Stimulated activated CD8-positive, alpha-beta memory T cell treated with anti-CD3 and anti-CD28 coated beads, Interleukin-12 subunit alpha, Interleukin-12 subunit beta, amount 100 ng/mL, for 4 hours (primary cell): Measurements from ENCODE around the gene LEFTY1.
"Not testable (repeated sequence)": the region's sequence is repeated elsewhere in the genome, so short reads cannot be mapped to it uniquely, and the experiment has no call there.

Experiments used
- DNase-seq: peaks from one replicate; pipeline ENCODE4 v3.0.0-alpha.2; 2020; ENCODE audit warnings: low read depth

Gene LEFTY1, protein sequence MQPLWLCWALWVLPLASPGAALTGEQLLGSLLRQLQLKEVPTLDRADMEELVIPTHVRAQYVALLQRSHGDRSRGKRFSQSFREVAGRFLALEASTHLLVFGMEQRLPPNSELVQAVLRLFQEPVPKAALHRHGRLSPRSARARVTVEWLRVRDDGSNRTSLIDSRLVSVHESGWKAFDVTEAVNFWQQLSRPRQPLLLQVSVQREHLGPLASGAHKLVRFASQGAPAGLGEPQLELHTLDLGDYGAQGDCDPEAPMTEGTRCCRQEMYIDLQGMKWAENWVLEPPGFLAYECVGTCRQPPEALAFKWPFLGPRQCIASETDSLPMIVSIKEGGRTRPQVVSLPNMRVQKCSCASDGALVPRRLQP

DNA sequence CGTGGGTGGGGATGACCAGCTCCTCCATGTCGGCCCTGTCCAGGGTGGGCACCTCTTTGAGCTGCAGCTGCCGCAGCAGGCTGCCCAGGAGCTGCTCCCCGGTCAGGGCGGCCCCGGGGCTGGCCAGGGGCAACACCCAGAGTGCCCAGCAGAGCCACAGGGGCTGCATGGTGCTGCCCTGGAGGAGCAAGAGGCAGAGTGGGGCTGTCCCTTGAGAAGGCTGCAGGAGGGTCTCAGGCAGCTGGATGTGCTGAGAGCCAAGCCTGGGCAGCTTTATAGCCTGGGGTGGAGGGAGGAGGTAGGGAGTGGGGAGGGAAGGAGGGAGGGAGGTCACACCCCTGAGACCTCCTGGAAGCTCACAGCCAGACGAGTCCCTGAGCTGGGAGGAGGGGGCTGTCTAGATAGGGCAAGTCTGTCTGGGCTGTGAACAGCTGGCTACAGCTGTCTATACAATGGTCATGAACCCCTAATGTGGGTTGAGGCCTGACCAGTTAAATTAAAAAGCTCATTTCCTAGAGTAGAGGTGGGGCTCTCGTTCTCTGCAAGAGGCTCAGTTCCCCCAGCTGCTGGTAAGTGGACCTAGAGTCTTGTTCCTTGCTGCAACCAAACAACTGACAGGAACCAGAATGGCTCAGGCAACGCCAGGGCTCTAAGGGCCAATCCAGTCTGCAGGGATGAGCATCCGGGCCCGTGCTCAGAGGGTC lies at the start of gene LEFTY1:
LEFTY1 (minus strand) TSS at position 249 of the 704 bp plus-strand sequence; CDS start at position 169, 80 bp downstream.
- no peak for DNase-seq

GRCh38 chr1:225937048-225937968 lies 48.4 kb upstream of the LEFTY1 start:
- no peak for DNase-seq

DNA sequence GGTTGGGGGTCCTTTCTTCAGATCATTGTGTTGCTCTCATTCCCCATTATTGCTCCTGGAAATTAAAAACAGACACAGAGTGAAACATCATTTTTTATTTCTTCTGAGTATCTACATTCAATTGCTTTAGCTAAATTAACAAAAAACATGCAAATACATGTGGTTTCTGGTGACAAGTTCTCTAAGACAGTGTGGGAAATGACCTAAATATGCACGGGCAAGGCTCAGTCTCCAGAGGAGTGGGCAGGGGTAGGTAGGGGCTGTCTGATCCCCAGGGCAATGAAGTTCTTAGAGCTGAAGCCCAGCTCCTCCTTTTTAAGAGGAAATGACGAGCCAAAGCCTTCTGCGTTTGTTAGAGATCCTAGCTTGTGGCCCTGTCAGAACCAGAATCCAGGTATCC lies 47.6 kb upstream of the LEFTY1 start:
- no peak for DNase-seq

- DNase-seq = not testable (repeated sequence)
These were observed 47.1 kb upstream of the LEFTY1 start for GRCh38 chr1:225936086-225936485.

- DNase-seq = no peak
These were observed 45.8 kb upstream of the LEFTY1 start for GRCh38 chr1:225934711-225935110.

DNA sequence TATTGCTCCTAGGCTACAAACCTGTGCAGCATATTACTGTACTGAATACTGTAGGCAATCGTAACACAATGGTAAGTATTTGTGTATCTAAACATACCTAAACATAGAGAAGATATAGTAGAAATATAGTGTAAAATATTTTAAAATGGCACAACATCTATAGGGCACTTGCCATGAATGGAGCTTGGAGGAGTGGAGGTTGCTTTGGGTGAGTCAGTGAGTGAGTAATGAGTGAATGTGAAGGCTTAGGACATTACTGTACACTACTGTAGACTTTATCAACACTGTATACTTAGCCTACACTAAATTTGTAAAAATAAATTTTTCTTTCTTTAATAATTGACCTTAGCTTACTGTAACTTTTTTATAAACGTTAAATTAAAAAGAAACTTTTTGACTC lies 44.1 kb upstream of the LEFTY1 start:
- no peak for DNase-seq

DNA sequence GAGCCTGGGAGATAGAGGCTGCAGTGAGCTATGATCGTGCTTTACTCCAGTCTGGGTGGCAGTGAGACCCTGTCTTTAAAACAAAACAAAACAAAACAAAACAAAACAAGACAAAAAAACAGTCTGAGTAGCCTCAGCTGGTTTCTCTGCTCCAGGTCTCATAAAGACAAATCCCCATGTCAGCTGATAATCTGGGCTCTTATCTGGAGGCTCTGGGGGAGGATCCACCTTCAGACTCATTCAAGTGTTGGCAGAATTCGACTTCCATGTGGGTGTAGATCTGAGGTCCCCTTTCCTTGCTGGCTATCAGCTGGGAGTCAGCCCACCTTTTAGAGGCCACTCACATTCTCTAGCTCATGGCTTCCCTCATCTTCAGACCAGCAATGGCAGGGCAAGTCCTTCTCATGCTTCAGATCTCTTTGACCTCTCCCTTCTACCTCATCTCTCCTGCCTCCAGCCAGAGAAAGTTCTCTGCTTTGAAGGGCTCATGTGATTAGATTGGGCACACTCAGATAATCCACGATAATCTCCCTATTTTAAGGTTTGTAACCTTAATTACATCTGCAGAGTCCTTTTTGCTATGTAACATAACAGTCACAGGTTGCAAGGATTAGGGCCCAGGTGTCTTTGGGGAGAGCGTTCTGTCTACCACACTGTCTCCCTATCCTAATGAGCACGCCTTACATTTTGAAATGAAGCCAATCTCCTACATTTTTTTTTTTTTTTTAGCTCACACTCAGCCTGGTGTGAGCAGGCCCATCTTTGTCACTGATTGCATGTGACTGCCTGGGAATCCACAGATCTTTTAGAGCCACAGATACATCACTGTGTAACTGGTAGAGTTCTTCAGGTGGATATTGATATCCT lies 42.6 kb upstream of the LEFTY1 start:
- DNase-seq = no peak

- no peak for DNase-seq
These were observed 41.6 kb upstream of the LEFTY1 start for GRCh38 chr1:225930566-225930965.

DNA sequence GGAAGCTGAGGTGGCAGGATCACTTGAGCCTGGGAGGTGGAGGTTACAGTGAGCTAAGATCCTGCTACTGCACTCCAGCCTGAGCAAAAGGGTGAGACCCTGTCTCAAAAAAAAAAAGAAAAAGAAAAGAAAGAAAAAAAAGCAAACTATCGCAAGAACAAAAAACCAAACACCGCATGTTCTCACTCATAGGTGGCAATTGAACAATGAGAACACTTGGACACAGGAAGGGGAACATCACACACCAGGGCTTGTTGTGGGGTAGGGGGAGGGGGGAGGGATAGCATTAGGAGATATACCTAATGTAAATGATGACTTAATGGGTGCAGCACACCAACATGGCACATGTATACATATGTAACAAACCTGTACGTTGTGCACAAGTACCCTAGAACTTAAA lies 40.5 kb upstream of the LEFTY1 start:
- not testable (repeated sequence) for DNase-seq

DNA sequence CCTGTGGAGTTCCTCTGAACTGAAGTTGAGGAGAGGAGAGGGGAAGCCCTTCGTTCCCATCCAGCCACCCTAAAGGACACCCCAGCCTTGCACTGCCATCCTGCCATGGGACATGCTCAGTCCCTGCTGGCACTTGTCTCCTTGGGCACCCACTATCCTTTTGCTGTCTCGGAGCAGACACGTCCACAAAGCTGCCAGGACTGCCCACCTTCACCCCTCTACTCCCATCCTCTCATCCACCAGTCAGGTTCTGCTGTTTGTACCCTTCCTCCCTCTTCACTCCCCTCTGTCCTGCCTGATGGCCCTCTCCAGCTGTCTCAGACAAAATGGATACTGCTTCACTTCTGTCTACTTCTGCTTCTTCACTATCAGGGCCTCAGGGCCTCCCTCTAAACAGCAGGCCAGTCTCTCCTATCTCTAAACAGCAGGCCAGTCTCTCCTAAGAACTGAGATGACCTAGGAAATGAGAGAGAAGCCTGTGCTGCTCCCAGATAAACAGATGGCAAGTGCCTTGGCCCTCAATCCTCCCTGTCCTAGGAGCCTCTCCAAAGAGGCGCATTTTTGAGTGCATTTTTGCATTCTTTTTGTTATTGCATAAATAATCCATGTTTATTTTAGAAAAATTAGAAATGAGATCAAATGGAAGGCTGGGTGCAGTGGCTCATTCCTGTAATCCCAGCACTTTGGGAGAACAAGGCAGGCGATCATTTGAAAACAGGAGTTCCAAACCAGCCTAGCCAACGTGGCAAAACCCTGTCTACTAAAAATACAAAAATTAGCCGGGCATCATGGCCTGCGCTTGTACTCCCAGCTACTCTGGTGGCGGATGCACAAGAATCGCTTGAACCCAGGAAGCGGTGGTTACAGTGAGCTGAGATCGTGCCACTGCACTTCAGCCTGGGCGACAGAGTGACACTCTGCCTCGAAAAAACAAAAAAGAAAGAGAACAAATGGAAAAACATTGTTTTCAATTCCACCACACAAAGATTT lies 39.5 kb upstream of the LEFTY1 start:
- DNase-seq = no peak

DNA sequence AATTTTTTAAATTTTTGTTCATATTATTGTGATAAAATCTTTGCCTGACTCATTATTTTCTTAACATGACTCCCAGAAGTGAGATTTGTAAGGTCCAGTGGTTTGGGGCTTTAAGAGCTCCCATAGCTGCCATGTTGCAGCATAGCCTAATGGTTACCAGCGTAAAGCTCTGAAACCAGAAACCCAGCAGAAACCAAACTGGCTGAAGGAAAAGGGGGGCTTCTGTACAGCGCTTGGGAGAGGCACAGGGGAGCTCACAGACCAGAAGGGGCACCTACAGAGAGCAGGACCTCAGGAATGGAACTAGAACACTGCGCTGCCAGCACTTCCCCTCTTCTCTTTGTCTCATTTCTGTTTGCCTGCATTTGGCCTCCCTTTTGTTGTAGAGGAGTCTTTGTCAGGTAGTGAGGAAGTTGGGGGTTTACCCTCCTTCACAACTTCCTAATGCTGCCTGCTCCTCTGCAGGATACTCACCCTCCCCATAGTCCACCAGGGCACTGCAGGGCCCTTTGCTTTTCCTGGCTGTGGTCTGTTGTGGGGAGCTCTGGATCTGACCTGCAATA lies 37.7 kb upstream of the LEFTY1 start:
- DNase-seq = no peak

DNA sequence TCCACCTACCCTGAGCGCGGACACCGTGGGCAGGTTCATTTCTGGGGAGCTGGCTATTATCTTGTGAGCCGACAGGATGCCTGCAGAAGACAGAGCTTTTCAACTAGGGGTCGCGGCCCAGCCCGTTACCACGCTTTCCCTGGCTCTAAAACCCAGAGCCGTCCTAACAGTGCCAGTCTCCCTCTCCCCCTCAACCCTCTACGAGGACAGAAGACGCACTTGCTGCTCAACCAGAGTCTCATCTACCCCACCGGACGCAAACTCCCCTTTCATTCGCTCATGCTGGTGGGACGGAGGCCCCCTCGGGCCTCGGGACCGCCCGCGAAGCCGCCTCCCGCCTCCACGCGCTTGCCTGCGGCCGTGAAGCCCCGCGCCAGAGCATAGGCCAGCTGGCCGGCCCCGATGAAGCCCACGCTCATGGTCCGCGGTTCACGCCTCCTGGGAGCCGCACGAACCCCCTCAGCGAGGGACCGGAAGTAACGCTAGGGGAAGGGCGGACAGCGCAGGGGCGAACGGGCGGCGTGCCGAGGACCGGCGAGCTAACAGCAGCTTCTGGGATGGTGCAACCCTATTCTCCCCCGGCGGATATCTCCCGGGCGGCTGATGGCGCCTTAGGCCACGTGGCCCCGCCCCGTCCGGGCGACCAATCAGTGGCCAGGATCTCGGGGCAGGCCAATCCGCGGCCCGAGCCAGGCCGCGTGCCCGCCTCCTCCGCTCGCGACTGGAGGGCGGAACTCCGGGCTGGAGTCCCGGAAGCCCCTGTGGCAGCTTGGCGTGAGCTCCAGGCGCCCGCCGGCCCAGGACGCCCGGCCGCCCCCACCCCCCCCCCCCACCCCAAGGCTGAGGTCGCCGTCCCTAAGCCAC lies 35.0 kb upstream of the LEFTY1 start, which contains the start of gene PYCR2:
PYCR2 (minus strand) TSS at position 559 of the 864 bp plus-strand sequence; CDS start at position 419, 140 bp downstream.
- DNase-seq = peak; percentile 92

- no peak for DNase-seq
These were observed 34.4 kb upstream of the LEFTY1 start for GRCh38 chr1:225923381-225923691.

DNA sequence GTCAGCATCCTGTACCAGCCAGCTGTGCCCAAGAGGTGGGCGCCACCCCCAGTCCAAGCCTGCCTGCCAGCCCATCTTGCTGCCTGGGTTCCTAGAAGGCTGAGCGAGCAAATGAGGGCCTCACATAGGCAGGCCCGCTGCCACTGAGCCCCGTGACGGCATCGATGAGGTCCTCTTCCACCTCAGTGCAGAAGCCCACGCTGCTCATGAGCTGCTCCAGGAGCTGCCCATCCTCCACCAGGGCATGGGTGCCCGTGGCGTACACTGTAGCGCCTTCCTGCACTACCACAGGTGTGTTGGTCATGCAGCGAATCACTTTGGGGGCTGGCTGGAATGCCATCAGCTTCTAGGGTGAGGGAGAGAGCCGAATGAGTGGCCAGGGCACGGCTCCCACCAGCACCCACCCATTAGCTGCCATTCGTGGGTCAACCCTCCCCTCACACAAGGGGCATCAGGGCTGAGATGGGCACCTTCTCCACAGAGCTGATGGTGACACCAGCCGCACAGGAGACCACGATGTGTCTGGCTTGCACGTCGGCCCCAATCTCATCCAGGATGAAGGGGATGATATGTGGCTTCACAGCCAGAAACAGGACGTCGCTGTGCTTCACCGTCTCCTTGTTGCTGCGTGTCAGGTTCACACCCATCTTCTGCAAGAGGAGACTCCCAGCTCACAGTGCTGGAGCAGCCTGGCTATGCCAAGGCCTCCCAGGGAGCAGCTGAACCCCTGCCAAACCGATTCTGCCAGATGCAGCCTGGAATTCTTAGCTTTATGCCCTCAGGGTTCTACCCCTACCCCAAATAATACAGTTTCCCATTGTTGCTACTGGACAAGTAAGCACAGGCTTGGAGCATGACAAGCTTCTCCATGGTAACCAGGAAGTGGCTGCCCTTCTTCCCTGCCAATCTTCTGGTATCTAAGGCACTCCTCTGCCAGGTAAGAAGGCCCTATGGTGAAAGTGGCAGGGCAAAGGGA lies 33.1 kb upstream of the LEFTY1 start:
- DNase-seq = no peak

DNA sequence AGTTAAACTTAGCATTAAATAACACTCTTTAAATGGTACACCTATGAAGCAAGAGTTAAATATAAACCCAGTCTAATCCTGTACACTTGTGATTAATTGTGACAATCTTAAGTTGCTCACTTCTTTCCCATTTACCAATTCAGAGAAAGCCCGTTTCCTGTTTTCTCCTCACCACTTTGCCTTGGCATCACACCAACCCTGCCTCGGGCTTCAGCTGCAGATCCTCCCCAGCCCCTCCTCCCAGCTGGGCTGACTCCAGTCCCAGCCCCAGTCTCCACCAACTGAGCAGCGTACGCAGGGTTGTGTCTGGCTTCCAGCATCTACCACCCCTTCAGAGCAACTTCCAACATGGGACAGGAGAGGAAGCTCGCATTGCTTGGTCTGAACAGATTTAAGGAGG lies 31.0 kb upstream of the LEFTY1 start:
- no peak for DNase-seq

DNA sequence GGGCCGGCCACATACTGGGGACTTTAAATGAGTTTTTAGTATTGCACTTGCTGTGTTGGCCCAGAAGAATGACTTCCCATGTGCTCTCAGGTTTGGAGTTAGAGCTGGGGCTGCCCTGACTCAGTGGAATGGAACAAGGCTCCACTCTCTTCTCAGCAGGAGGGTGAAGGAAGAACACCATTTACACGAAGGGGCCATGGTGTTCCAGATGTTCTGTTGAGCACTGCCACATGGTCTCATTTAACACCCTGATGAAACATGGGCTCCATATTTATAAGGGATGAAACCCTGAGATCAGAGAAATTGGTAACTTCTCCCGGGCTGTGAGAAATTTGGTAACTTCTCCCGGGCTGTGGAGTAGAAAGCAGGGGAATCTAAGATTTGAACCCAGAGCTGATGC lies 29.3 kb upstream of the LEFTY1 start:
- DNase-seq = no peak

DNA sequence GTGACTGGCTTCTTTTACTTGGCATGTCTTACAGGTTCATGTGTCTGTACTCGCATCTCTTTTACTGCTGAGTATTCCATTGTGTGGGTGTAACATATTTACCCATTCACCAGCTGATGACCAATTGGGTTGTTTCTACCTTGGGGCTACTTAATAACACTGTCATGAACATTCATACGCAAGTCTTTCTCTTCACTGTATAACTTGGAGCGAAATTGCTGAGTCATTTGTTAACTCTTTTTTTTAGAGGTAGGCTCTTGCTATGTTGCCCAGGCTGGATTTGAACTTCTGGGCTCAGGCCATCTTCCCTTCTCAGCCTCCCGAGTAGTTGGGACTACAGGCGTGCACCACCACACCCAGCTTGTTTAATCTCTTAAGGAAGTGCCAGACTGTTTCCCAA lies 28.6 kb upstream of the LEFTY1 start:
- DNase-seq = no peak

DNA sequence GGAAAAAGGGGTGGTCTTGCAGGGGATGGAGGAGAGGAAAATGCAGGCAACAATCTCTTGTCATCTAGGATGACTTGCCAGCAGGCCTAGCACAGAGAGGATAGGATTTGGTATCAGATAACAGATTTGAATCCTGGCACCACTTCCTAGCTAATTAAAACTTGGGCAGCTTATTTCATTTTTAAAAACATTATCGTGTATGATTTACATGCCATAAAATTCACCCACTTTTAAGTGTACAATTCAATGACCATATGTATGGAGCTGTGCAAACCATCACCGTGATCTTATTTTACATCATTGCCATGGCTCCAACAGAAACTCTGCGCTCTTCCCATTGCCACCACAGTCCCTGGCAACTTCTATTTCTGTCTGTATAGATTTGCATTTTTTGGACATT lies 28.2 kb upstream of the LEFTY1 start:
- no peak for DNase-seq
